Panc1 (cell line): ENCODE data around the gene PRPSAP2. TPM values are rescaled to one million over a fixed set of nuclear protein-coding genes. Genes with fewer than 3 reads are reported as not detected.

Experiments
- ATAC-seq: fragments of 200-7000 bp; cut with Tn5 transposase; 2 replicates; pipeline ENCODE4 v1.9.1; 2020; ENCODE audit warnings: mild to moderate bottlenecking, moderate library complexity
- BruUV-seq: library from RNA; stranded (reverse); fragments of 400-500 nt; replicated peaks from 2 replicates; lab custom pipeline; 2021; lab: Mats Ljungman, UMichigan
- CTCF ChIA-PET: fragments of 300-600 bp; sonication (Branson Sonifier 250); formaldehyde crosslinking; loops from one replicate; lab custom pipeline; 2022; ENCODE audit warnings: antibody characterized with exemption; lab: Charles Lee
- POLR2A ChIA-PET: fragments of 300-600 bp; sonication (Branson Sonifier 250); formaldehyde crosslinking; loops from one replicate; lab custom pipeline; 2022; ENCODE audit warnings: antibody characterized with exemption; lab: Charles Lee
- DNase-seq: peaks from one replicate; pipeline ENCODE4 v3.0.0-alpha.2; 2010; ENCODE audit warnings: low read depth, low spot score
- H3K27ac ChIP-seq: 2 replicates; pipeline ENCODE4 v1.5.1; 2011; ENCODE audit warnings: mild to moderate bottlenecking, low read length, inconsistent platforms
- H3K27me3 ChIP-seq: fragments of 200-500 bp; sonication (Bioruptor generic); 2 replicates; pipeline ENCODE4 v1.6.0; 2014; ENCODE audit warnings: low read length, inconsistent platforms; ENCODE audit not compliant: control insufficient read depth, insufficient read depth
- H3K36me3 ChIP-seq: fragments of 200-500 bp; sonication (Bioruptor generic); 2 replicates; pipeline ENCODE4 v1.5.1; 2014; ENCODE audit warnings: inconsistent platforms, mild to moderate bottlenecking, low read length, moderate library complexity; ENCODE audit not compliant: control insufficient read depth, insufficient read depth
- H3K4me1 ChIP-seq: 2 replicates; pipeline ENCODE4 v1.5.1; 2011; ENCODE audit warnings: inconsistent platforms, mild to moderate bottlenecking, low read length, moderate library complexity; ENCODE audit not compliant: control insufficient read depth, insufficient read depth
- H3K4me3 ChIP-seq, 2 experiments: 2 replicates each; pipeline ENCODE4 v1.5.1; 2011 to 2012; ENCODE audit warnings: low read depth in 2 of 2, low read length in 2 of 2, mild to moderate bottlenecking in 2 of 2, inconsistent platforms in 1 of 2, moderate library complexity in 1 of 2
- H3K9me3 ChIP-seq: fragments of 200-500 bp; sonication (Bioruptor generic); 2 replicates; pipeline ENCODE4 v1.5.1; 2014; ENCODE audit warnings: low read depth, mild to moderate bottlenecking, inconsistent platforms, low read length, moderate library complexity; ENCODE audit not compliant: control insufficient read depth, insufficient read depth
- CTCF ChIP-seq: fragments of 450-650 bp; IDR thresholded peaks from 2 replicates; pipeline ENCODE4 v1.5.1; 2017; ENCODE audit warnings: mild to moderate bottlenecking
- POLR2AphosphoS5 ChIP-seq: IDR thresholded peaks from 2 replicates; pipeline ENCODE4 v1.6.1; 2012; ENCODE audit warnings: mild to moderate bottlenecking, low read depth, low read length, moderate library complexity
- REST ChIP-seq, 2 experiments: IDR thresholded peaks; 2 replicates each; pipeline ENCODE4 v1.6.1; 2011 to 2012; ENCODE audit warnings: low read depth in 2 of 2, control low read depth in 1 of 2, low read length in 1 of 2, mild to moderate bottlenecking in 1 of 2, moderate library complexity in 1 of 2; ENCODE audit not compliant: insufficient read depth in 1 of 2
- SIN3A ChIP-seq: IDR thresholded peaks from 2 replicates; pipeline ENCODE4 v1.6.1; 2012; ENCODE audit warnings: low read depth, mild to moderate bottlenecking, low read length, moderate library complexity, borderline replicate concordance; ENCODE audit not compliant: insufficient read depth
- TCF7L2 ChIP-seq: IDR thresholded peaks from 2 replicates; pipeline ENCODE4 v1.6.1; 2011; ENCODE audit warnings: mild to moderate bottlenecking, low read depth, low read length, inconsistent platforms
- in situ Hi-C: cut with HindIII; loops from 2 replicates; pipeline ENCODE4 v1.10.0; 2016; ENCODE audit warnings: low sequenced_read_pairs, low pct_unique_long_range_greater_than_20kb
- intact Hi-C: fragments of 100-400 bp; cut with micrococcal nuclease; formaldehyde crosslinking; loops from one replicate; pipeline ENCODE4 v1.10.0; 2022; ENCODE audit not compliant: unreplicated experiment
- total RNA-seq: library from RNA; stranded (reverse); gene quantifications from one replicate; pipeline ENCODE4 v1.2.1, GENCODE V29; 2021; ENCODE audit not compliant: unreplicated experiment

The PRPSAP2 gene
- total RNA-seq, 1 experiment from 2014 or later: 25.3 TPM

GRCh38 chr17:18950944-18951905 is 93.3 kb downstream of the PRPSAP2 start:
- intact Hi-C loops: no loop called here
- TF ChIP-seq SIN3A: no peak
- no peak for TF ChIP-seq TCF7L2
- TF ChIP-seq CTCF: no peak
- no peak for TF ChIP-seq POLR2AphosphoS5
- no peak for TF ChIP-seq REST (IDR thresholded peaks at IDR 0.05; ENCODE audit: insufficient read depth in 1 of 2, low read depth in 2 of 2, low read length in 1 of 2)
- Histone ChIP-seq H3K27ac (no peak overlapping the region), H3K27me3 (no peaks in the 10 kb centered on the region), H3K36me3 (no peaks in the 10 kb centered on the region), H3K4me1 (no peaks in the 10 kb centered on the region), H3K4me3 (no peak overlapping the region), H3K9me3 (no peaks in the 10 kb centered on the region)
- ChIA-PET POLR2A (no interaction called here), CTCF (interaction anchor here (1.6 kb wide), 1 partner anchor 10 kb away, joined by 5 read pairs; no protein-coding TSS in a partner anchor)
- DNase-seq (no peak), ATAC-seq (no peak)
- in situ Hi-C loops: no loop called here
- no TSS peak for BruUV-seq

DNA sequence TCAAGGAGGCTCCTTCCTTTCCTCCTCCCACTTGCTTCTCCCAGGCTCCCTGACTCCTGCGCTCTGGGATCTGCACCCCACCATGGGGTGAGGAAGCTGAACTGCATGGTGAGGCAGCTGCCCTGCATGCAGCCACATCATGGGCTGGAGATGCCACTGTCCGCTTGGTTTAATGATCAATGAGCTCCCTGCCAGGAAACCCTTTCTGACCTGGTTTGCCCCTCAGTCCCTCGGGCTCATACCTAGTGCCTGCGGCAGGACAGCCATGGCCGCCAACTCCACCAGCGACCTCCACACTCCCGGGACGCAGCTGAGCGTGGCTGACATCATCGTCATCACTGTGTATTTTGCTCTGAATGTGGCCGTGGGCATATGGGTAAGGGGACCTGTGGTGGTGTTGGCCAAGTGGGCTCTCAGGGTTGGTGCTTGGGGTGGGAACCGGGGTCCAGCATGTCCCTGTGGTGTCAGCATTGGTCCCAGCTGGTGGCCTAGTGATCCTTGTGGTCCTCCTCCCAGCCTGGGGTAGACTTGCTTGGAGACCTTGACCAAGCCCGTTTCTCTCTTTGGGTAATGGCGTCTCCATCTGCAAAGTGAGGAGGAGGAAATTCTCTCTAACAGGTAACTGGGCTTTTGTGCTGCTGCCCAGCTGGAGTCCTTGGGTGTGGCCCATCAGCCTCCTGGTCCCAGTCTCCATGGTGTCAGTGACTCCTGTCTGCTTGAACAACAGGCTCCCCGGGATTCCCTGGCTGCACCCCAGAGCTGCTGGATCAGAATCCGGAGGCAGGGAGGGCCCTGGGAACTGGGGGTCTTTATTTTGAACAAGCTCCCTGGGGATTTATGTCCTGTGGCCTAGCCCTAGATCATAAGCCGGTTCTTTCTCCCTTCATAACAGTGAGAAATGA is 94.3 kb downstream of the PRPSAP2 start, which contains the start of gene SLC5A10:
Gene SLC5A10, plus strand, starts transcription at position 225 of the 902 bp plus-strand sequence. Its CDS starts 41 bp downstream, at position 266.
- ChIA-PET POLR2A (no interaction called here), CTCF (interaction anchor here (0.7 to 1.6 kb wide), 2 partner anchors 9 to 14 kb away, joined by 3 to 5 read pairs; no protein-coding TSS in a partner anchor)
- Histone ChIP-seq H3K4me3 (no peak within 1 kb of the TSS), H3K27me3 (no peaks in the 10 kb centered on the region), H3K36me3 (no peaks in the 10 kb centered on the region), H3K4me1 (no peaks in the 10 kb centered on the region), H3K9me3 (no peaks in the 10 kb centered on the region), H3K27ac (no peak within 1 kb of the TSS)
- DNase-seq: no peak
- BruUV-seq: no TSS peak
- in situ Hi-C loops (no loop called here), intact Hi-C loops (no loop called here)
- peak; percentile 72; the same call in 1 of the 2 replicates for ATAC-seq
- TF ChIP-seq POLR2AphosphoS5 (no peak), REST (IDR thresholded peaks at IDR 0.05; ENCODE audit: insufficient read depth in 1 of 2, low read depth in 2 of 2, low read length in 1 of 2) (no peak), TCF7L2 (no peak), CTCF (no peak), SIN3A (no peak)
